ENCODE measurements around the gene NUP155.

DNA sequence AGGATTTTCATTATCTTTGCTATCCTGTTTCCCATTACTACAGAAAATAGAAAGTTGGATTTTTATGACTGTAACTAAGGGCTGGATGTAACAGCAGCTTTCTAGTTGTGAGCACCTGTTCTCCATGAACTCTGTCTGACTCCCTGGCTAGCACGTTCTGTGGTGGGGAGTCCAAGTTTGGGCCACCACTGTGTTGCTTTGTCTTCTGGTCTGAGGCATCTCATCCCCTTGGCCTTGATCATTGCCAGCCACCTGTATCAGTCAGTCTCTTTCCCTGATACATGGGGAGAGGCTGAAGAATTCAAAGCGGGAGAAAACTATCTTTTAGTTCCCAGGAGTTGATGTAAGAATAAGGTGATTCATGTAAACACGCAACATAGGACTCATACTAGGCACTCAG lies 41.6 kb upstream of the NUP155 start:
- TF ChIP-seq POLR2AphosphoS5 (IDR thresholded peaks at IDR 0.05; ENCODE audit: low read depth, low read length) (no peak), CTCF (IDR thresholded peaks at IDR 0.05) (no peak), TCF7L2 (IDR thresholded peaks at IDR 0.05; ENCODE audit: low read depth, low read length) (no peak), REST (IDR thresholded peaks at IDR 0.05; ENCODE audit: insufficient read depth in 1 of 2, low read depth in 2 of 2, low read length in 1 of 2) (no peak)
